Nephron (organoid): ENCODE measurements around the gene METAP1D.
A peak's percentile ranks its signal among the peaks of the same experiment; 100 is the strongest.

ENCODE experiments used
- H3K27ac Mint-ChIP-seq, 3 experiments: 2 replicates each; pipeline ENCODE4 v1.8.0; 2020; ENCODE audit warnings: mixed read lengths in 3 of 3, mild to moderate bottlenecking in 2 of 3, moderate library complexity in 1 of 3
- H3K27me3 Mint-ChIP-seq: 2 replicates; pipeline ENCODE4 v1.8.0; 2021; ENCODE audit warnings: low read depth, mild to moderate bottlenecking, moderate library complexity, mixed read lengths
- H3K36me3 Mint-ChIP-seq: 2 replicates; pipeline ENCODE4 v1.8.0; 2020; ENCODE audit warnings: low read depth, mixed read lengths
- H3K4me1 Mint-ChIP-seq: 2 replicates; pipeline ENCODE4 v1.8.0; 2020; ENCODE audit warnings: mixed read lengths
- H3K4me3 Mint-ChIP-seq, 3 experiments: 2 replicates each; pipeline ENCODE4 v1.8.0; 2020; ENCODE audit warnings: mild to moderate bottlenecking in 3 of 3, mixed read lengths in 3 of 3, moderate library complexity in 2 of 3
- H3K9me3 Mint-ChIP-seq: 2 replicates; pipeline ENCODE4 v1.8.0; 2020; ENCODE audit warnings: mixed read lengths
- CTCF ChIP-seq, 3 experiments: fragments of 200-600 bp; sonication (generic); IDR thresholded peaks; one replicate each; pipeline ENCODE4 v1.5.0; 2021; ENCODE audit warnings: antibody characterized with exemption in 3 of 3; ENCODE audit not compliant: unreplicated experiment in 3 of 3

METAP1D gene

GRCh38 chr2:171999161-171999560 lies 592 bp upstream of the METAP1D start:
- peak overlapping the region in 2 of 3 experiments; percentile 41 to 43 for H3K27ac Mint-ChIP-seq
- no peak for TF ChIP-seq CTCF (IDR thresholded peaks at IDR 0.05; ENCODE audit: unreplicated experiment in 3 of 3)
- H3K36me3 Mint-ChIP-seq, result no peaks in the 10 kb centered on the region

GRCh38 chr2:172000696-172001361 lies 1.1 kb downstream of the METAP1D start:
- H3K4me1 Mint-ChIP-seq, result peaks cover 12% of the 10 kb centered on the region
- no peak for TF ChIP-seq CTCF (IDR thresholded peaks at IDR 0.05; ENCODE audit: unreplicated experiment in 3 of 3)
- H3K36me3 Mint-ChIP-seq, result no peaks in the 10 kb centered on the region
- H3K27me3 Mint-ChIP-seq, result peaks cover 3% of the 10 kb centered on the region
- H3K4me3 Mint-ChIP-seq, result peak overlapping the region; percentile 96 to 99 (median 97)
- H3K9me3 Mint-ChIP-seq, result no peaks in the 10 kb centered on the region
- H3K27ac Mint-ChIP-seq, result peak overlapping the region in 2 of 3 experiments; percentile 89 to 94

More at GRCh38 chr2:171999161-171999560, 592 bp upstream of the METAP1D start:
- Mint-ChIP-seq H3K27me3 (peaks cover 3% of the 10 kb centered on the region), H3K9me3 (no peaks in the 10 kb centered on the region), H3K4me3 (peak overlapping the region; percentile 89 to 99 (median 96)), H3K4me1 (peaks cover 12% of the 10 kb centered on the region)

GRCh38 chr2:172007372-172007771 lies 7.6 kb downstream of the METAP1D start:
- TF ChIP-seq CTCF (IDR thresholded peaks at IDR 0.05; ENCODE audit: unreplicated experiment in 3 of 3), result no peak
- no peak overlapping the region for H3K4me3 Mint-ChIP-seq
- H3K27me3 Mint-ChIP-seq, result no peaks in the 10 kb centered on the region
- no peaks in the 10 kb centered on the region for H3K9me3 Mint-ChIP-seq
- peaks cover 10% of the 10 kb centered on the region for H3K36me3 Mint-ChIP-seq
- no peak overlapping the region for H3K27ac Mint-ChIP-seq
- H3K4me1 Mint-ChIP-seq, result peaks cover 5% of the 10 kb centered on the region

- Mint-ChIP-seq H3K9me3 (no peaks in the 10 kb centered on the region), H3K27ac (no peak overlapping the region), H3K36me3 (peaks cover 10% of the 10 kb centered on the region), H3K27me3 (no peaks in the 10 kb centered on the region), H3K4me1 (peaks cover 5% of the 10 kb centered on the region), H3K4me3 (no peak overlapping the region)
- no peak for TF ChIP-seq CTCF (IDR thresholded peaks at IDR 0.05; ENCODE audit: unreplicated experiment in 3 of 3)
Observed at GRCh38 chr2:172009823-172010222, 10.1 kb downstream of the METAP1D start.

GRCh38 chr2:172011812-172012575 lies 12.2 kb downstream of the METAP1D start:
- Mint-ChIP-seq H3K9me3 (no peaks in the 10 kb centered on the region), H3K4me3 (no peak overlapping the region), H3K4me1 (peaks cover 5% of the 10 kb centered on the region), H3K27me3 (no peaks in the 10 kb centered on the region), H3K27ac (no peak overlapping the region), H3K36me3 (peaks cover 10% of the 10 kb centered on the region)
- no peak for TF ChIP-seq CTCF (IDR thresholded peaks at IDR 0.05; ENCODE audit: unreplicated experiment in 3 of 3)
